PC-9 (cell line): ENCODE data around the gene LAMP1. TPM values are rescaled to one million over a fixed set of nuclear protein-coding genes. Genes with fewer than 3 reads are reported as not detected.

Experiments used
- BruUV-seq: library from RNA; stranded (reverse); fragments of 400-500 nt; replicated peaks from 2 replicates; lab custom pipeline; 2021; lab: Mats Ljungman, UMichigan
- CTCF ChIA-PET: fragments of 300-600 bp; sonication (Branson Sonifier 250); formaldehyde crosslinking; loops from one replicate; lab custom pipeline; 2022; ENCODE audit warnings: antibody characterized with exemption; lab: Charles Lee
- POLR2A ChIA-PET: fragments of 300-600 bp; sonication (Branson Sonifier 250); formaldehyde crosslinking; loops from one replicate; lab custom pipeline; 2022; ENCODE audit warnings: antibody characterized with exemption; ENCODE audit not compliant: unreplicated experiment; lab: Charles Lee
- DNase-seq, 2 experiments: peaks; one replicate each; pipeline versions ENCODE4 v3.0.0 to v3.0.0-alpha.2; 2015 to 2022; ENCODE audit warnings: mixed read lengths in 1 of 2
- H2AFZ ChIP-seq: fragments of 200-600 bp; sonication (generic); 2 replicates; pipeline ENCODE4 v1.8.1; 2017; ENCODE audit warnings: antibody characterized with exemption
- H3F3A ChIP-seq: fragments of 200-600 bp; sonication (generic); 2 replicates; pipeline ENCODE4 v1.8.1; 2017; ENCODE audit warnings: antibody characterized with exemption, mild to moderate bottlenecking, low read depth; ENCODE audit not compliant: insufficient read depth
- H3K27ac ChIP-seq: fragments of 200-600 bp; sonication (generic); 2 replicates; pipeline ENCODE4 v1.6.1; 2016; ENCODE audit warnings: mixed run types
- H3K27me3 ChIP-seq: fragments of 200-600 bp; sonication (generic); 2 replicates; pipeline ENCODE4 v1.6.1; 2016; ENCODE audit warnings: low read depth, mixed run types; ENCODE audit not compliant: insufficient read depth
- H3K36me3 ChIP-seq: fragments of 200-600 bp; sonication (generic); 2 replicates; pipeline ENCODE4 v1.6.1; 2016; ENCODE audit warnings: low read depth, mixed run types
- H3K4me1 ChIP-seq: fragments of 200-600 bp; sonication (generic); replicated peaks from 2 replicates; pipeline ENCODE4 v1.6.1; 2016; ENCODE audit warnings: mixed run types; ENCODE audit not compliant: insufficient read depth
- H3K4me2 ChIP-seq: fragments of 200-600 bp; sonication (generic); 2 replicates; pipeline ENCODE4 v1.6.1; 2017; ENCODE audit warnings: mixed run types
- H3K4me3 ChIP-seq: fragments of 200-600 bp; sonication (generic); 2 replicates; pipeline ENCODE4 v1.6.1; 2016; ENCODE audit warnings: mixed run types
- H3K79me2 ChIP-seq: fragments of 200-600 bp; sonication (generic); 2 replicates; pipeline ENCODE4 v1.6.1; 2017; ENCODE audit warnings: low read depth, mixed run types
- H3K9me2 ChIP-seq: fragments of 200-600 bp; sonication (generic); 2 replicates; pipeline ENCODE4 v1.8.1; 2017; ENCODE audit warnings: mild to moderate bottlenecking; ENCODE audit not compliant: insufficient read depth
- H3K9me3 ChIP-seq: fragments of 200-600 bp; sonication (generic); 2 replicates; pipeline ENCODE4 v1.8.1; 2016; ENCODE audit warnings: low read depth; ENCODE audit not compliant: insufficient read depth
- H4K20me1 ChIP-seq: fragments of 200-600 bp; sonication (generic); 2 replicates; pipeline ENCODE4 v1.8.1; 2017; ENCODE audit not compliant: insufficient read depth
- CTCF ChIP-seq: fragments of 200-600 bp; sonication (generic); conservative IDR thresholded peaks from 2 replicates; pipeline ENCODE4 v1.6.1; 2017; ENCODE audit warnings: mixed run types, antibody characterized with exemption, mild to moderate bottlenecking, moderate library complexity
- EZH2 ChIP-seq: fragments of 200-600 bp; sonication (generic); IDR thresholded peaks from 2 replicates; pipeline ENCODE4 v1.8.0; 2017; ENCODE audit warnings: antibody characterized with exemption, low read depth
- intact Hi-C: fragments of 100-400 bp; cut with micrococcal nuclease; formaldehyde crosslinking; loops from one replicate; pipeline ENCODE4 v1.10.0; 2022; ENCODE audit not compliant: unreplicated experiment
- total RNA-seq: library from RNA; stranded (reverse); gene quantifications from 2 replicates; pipeline ENCODE4 v1.2.3, GENCODE V29; 2021

Gene LAMP1
- total RNA-seq, 1 experiment from 2014 or later = 186 TPM

DNA sequence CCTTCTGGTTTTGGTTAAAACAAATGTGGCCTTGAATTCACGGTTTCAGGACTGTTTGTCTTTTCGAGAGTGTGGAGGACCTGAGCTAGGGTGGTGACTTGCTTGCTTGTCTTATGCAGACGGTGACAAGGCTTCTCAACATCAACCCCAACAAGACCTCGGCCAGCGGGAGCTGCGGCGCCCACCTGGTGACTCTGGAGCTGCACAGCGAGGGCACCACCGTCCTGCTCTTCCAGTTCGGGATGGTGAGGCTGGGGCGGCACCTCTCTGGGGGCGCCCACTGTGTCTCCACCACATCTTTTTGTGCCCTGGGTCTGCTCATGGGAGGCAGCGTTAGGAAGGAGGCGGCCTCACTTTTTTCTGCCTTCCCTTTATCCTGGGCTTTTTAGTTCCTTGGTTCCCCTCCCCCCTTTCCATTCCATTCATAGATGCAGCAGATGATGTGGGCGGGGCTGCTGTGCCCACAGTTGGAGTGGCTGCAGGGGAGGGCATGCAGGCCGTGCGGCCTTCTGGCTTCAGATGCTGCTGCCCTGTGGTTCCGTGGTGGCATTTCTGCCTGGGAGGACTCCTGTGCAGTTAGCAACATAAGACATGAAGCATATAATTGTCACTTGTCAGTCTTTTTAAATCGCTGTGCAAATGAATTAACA, 23.3 kb downstream of the LAMP1 start:
- no peak for DNase-seq
- H3K9me2 ChIP-seq = no peaks in the 10 kb centered on the region
- H3K36me3 ChIP-seq = peaks cover 15% of the 10 kb centered on the region
- no peaks in the 10 kb centered on the region for H3K79me2 ChIP-seq
- no peak overlapping the region for H3K27ac ChIP-seq
- peaks cover 37% of the 10 kb centered on the region for H4K20me1 ChIP-seq
- CTCF ChIA-PET = no interaction called here
- no peak overlapping the region for H2AFZ ChIP-seq
- no peaks in the 10 kb centered on the region for H3K27me3 ChIP-seq
- no peak for TF ChIP-seq CTCF
- TF ChIP-seq EZH2 = no peak
- BruUV-seq = no TSS peak
- H3K9me3 ChIP-seq = no peaks in the 10 kb centered on the region
- H3F3A ChIP-seq = peaks cover 18% of the 10 kb centered on the region; the same call in 1 of the 2 replicates
- H3K4me1 ChIP-seq = no peaks in the 10 kb centered on the region
- no peak overlapping the region for H3K4me3 ChIP-seq
- no peak overlapping the region for H3K4me2 ChIP-seq
- POLR2A ChIA-PET = interaction anchor here (0.7 kb wide), 1 partner anchor 11 kb away, joined by 22 read pairs; no protein-coding TSS in a partner anchor
- intact Hi-C loops = no loop called here

GRCh38 chr13:113321546-113321945, 24.5 kb downstream of the LAMP1 start:
- Histone ChIP-seq H3K4me1 (no peaks in the 10 kb centered on the region), H3K27ac (no peak overlapping the region), H3K9me3 (no peaks in the 10 kb centered on the region), H3K9me2 (no peaks in the 10 kb centered on the region), H3K4me2 (no peak overlapping the region), H3K79me2 (no peaks in the 10 kb centered on the region), H3F3A (peaks cover 11% of the 10 kb centered on the region; the same call in 1 of the 2 replicates), H3K36me3 (peaks cover 15% of the 10 kb centered on the region), H3K4me3 (no peak overlapping the region), H4K20me1 (peaks cover 30% of the 10 kb centered on the region), H3K27me3 (no peaks in the 10 kb centered on the region), H2AFZ (no peak overlapping the region)
- ChIA-PET CTCF (no interaction called here), POLR2A (no interaction called here)
- TF ChIP-seq EZH2 (no peak), CTCF (no peak)
- DNase-seq = no peak
- intact Hi-C loops = no loop called here
- no TSS peak for BruUV-seq

GRCh38 chr13:113322043-113322461, 25.0 kb downstream of the LAMP1 start:
- H3K9me2 ChIP-seq = no peaks in the 10 kb centered on the region
- H4K20me1 ChIP-seq = peaks cover 30% of the 10 kb centered on the region
- no peaks in the 10 kb centered on the region for H3K4me1 ChIP-seq
- intact Hi-C loops = no loop called here
- H2AFZ ChIP-seq = no peak overlapping the region
- no peak for DNase-seq
- H3K4me3 ChIP-seq = no peak overlapping the region
- no peaks in the 10 kb centered on the region for H3K9me3 ChIP-seq
- H3K4me2 ChIP-seq = no peak overlapping the region
- no peak for TF ChIP-seq EZH2
- TF ChIP-seq CTCF = no peak
- no peaks in the 10 kb centered on the region for H3K27me3 ChIP-seq
- CTCF ChIA-PET = no interaction called here
- no peaks in the 10 kb centered on the region for H3K79me2 ChIP-seq
- H3K36me3 ChIP-seq = peaks cover 15% of the 10 kb centered on the region
- peaks cover 15% of the 10 kb centered on the region for H3F3A ChIP-seq
- BruUV-seq = no TSS peak
- POLR2A ChIA-PET = no interaction called here
- H3K27ac ChIP-seq = no peak overlapping the region
